GM18951 (cell line): ENCODE measurements around the gene RAI1.

Experiments
- POLR2A ChIP-seq: IDR thresholded peaks from 4 replicates; pipeline ENCODE4 v1.6.1; 2011; ENCODE audit warnings: mild to moderate bottlenecking; ENCODE audit not compliant: insufficient read length, insufficient read depth; ENCODE audit errors: extremely low read depth
- in situ Hi-C: fragments of 300-500 bp; cut with MboI; formaldehyde crosslinking; loops from one replicate; pipeline ENCODE4 v1.12.0; 2022; ENCODE audit warnings: low sequenced_read_pairs, mixed read lengths, inconsistent platforms; ENCODE audit not compliant: unreplicated experiment

RAI1 gene

GRCh38 chr17:17849147-17849820, 168.0 kb downstream of the RAI1 start:
- in situ Hi-C loops, result no loop called here
- TF ChIP-seq POLR2A, result no peak

- no peak for TF ChIP-seq POLR2A
- in situ Hi-C loops, result no loop called here
These were observed 168.7 kb downstream of the RAI1 start for GRCh38 chr17:17849845-17850373.

DNA sequence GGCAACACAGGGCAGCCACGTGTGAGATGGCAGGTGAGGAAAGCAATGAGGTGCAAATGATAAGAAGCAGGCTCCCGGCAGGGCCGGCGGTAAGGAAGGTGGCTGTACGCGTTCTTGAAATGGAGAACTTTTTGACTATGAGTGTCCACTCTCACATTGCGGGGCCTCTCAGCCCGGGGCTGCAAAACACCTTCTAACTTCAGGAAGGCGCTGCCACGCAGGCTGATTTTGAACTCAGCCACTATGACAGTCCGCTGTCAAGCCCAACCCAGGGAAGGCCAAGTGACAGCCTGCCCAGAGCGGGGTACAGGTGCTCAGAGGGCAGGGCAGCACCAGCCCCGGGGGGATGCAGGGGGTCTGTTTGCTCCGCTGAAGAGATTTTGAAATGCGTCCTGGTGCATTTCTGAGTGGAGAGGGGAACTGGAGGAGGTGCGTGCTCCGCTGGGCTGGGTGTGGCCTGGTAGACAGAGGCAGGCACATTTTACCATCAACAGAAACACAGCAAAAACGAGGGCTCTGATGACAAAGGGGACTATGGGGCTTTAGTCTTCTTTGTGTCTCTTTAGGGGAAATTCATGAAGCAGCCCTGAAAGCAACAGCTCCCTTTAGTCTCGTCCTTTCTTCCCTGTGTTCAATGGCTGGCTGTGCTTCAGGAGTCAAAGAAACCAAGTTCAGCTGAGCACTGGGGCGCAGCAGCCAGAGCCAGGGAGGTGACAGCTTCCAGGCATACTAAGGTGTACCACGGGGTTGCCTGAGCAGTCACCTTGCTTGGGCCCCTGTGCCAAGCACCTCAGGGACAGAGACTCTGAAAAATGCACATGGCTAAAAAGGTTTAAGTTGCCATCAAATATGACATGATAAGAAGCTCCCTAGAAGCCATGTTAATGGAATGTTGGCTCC, 170.1 kb downstream of the RAI1 start:
- in situ Hi-C loops, result no loop called here
- TF ChIP-seq POLR2A, result no peak

GRCh38 chr17:17852930-17853329, 171.7 kb downstream of the RAI1 start:
- in situ Hi-C loops, result no loop called here

DNA sequence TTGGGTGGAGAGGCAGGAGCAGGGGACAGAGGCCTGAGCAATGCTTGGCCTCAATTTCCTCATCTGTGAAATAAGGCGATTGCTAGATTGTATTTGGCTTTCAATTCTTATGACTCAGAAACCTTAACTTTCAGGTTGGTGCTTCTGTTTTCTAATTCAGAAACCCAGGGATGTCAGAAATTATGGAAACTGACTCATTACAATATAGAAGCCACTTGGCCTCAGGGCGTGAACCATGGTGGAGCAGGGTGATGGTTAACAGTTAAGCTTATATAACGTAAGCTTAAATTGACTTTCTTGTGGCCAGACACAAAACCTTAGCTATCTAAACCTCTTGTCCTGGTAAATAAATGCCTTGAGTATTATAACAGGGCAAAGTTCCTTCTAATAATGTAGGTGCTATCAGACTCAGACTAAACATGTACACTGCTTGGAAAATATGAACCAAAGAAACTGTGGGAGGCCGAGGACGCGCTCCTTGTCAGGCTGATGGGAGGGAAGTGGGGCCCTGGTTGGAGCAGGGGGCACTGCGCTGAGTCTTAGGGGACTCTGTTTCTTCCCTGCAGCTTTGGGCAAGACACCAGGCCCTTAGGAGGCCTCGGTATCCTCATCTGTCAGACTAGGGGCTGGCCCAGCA, 172.7 kb downstream of the RAI1 start:
- in situ Hi-C loops, result no loop called here
- no peak for TF ChIP-seq POLR2A

More at GRCh38 chr17:17852930-17853329, 171.7 kb downstream of the RAI1 start:
- TF ChIP-seq POLR2A, result no peak

DNA sequence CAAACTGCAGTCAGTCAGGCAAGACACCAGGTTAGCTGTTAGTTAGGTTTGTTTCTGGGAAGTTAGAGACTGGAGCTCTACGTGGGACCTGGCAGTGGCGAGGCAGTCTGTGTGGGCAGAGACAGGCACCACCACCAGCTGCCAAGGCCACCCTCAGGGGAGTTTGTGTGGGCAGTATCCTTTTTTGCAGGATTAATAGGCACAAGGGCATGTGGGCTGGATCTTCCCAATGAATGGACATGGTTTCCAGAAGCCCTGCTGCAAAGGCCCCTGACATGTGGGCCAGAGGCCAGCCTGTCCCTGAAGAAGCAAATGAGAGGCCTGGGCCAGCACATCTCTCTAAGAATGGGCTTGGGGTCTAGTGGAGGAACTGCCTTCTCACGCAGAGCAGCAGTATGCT, 174.7 kb downstream of the RAI1 start:
- in situ Hi-C loops, result no loop called here
- TF ChIP-seq POLR2A, result no peak

DNA sequence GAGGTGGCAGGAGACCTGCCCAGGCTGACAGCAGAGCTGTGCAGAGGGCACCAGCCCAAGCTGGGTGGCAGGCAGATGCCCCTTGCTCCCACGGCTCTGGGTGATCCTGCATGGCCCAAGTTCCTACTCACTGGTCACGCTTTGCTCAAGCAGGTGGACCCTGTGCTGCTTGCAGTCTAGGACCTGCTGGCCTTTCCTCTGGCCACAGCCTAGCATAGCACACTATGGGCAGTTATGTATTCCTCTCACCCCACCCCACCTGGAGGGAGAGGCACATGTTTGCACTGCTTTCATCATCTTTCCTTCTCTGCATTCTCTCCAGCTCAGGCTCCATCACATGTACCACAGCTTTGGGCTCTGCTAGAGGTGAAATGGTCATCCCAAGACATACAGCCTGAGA, 175.1 kb downstream of the RAI1 start:
- TF ChIP-seq POLR2A, result no peak
- in situ Hi-C loops, result no loop called here

GRCh38 chr17:17857496-17857895, 176.2 kb downstream of the RAI1 start:
- in situ Hi-C loops, result no loop called here
- TF ChIP-seq POLR2A, result no peak

DNA sequence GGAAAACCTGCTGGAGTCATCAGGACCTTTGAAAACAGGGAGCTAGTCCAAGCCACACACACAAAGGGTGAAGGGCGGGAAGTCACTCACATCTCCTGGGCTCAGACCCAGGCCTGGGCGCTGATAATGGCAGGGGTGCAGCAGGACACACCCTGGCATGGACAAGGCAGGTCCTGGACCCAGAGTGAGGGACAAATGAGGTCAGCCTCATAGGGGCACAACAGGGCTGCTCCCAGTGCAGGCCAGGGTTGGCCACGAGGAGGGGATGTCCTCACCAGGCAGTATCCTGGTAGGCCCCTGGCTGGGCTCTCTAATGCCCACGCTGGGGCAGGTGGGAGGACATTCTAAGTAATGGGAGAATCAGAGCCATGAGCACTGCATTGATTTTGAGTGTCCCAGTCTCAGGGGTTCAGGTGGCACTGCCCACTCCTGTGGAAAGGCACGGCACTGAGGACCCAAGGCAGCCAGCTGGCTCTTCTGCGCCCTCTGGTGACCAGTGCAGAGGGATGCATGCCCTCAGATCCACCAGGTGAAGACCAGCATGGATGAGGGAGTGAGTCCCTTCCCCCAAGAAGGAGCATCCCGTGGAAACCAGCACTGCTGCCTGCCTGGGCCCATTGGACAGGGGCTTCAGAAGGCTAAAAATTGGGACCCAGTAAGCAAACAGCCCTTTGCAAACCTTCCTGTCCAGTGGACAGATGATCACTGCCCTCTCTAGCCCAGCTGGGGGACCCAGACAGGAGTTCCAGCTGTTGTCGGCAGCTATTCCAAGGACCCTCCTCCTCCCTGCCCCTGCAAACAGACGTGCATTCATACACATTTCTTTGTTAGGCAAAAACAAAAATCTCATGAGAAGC, 178.9 kb downstream of the RAI1 start:
- in situ Hi-C loops, result loop anchor here (10.0 kb wide), 1 partner anchor 185 kb away; no protein-coding TSS in a partner anchor
- no peak for TF ChIP-seq POLR2A

- TF ChIP-seq POLR2A, result no peak
These were observed 179.5 kb downstream of the RAI1 start for GRCh38 chr17:17860766-17861107.

More at GRCh38 chr17:17860766-17861107, 179.5 kb downstream of the RAI1 start:
- in situ Hi-C loops, result loop anchor here (10.0 kb wide), 1 partner anchor 186 kb away; no protein-coding TSS in a partner anchor
